Osteocyte (in vitro differentiated cells): Measurements from ENCODE around the gene DPP6. TPM values are rescaled to one million over a fixed set of nuclear protein-coding genes. Genes with fewer than 3 reads are reported as not detected.

Experiments
- DNase-seq: peaks from one replicate; pipeline ENCODE4 v3.0.0; 2021; ENCODE audit warnings: mixed read lengths; ENCODE audit not compliant: unreplicated experiment; ENCODE audit errors: extremely low spot score
- H3K27ac Mint-ChIP-seq: one replicate; pipeline ENCODE4 v1.8.0; 2021; ENCODE audit warnings: mild to moderate bottlenecking, mixed read lengths; ENCODE audit not compliant: unreplicated experiment
- H3K27me3 Mint-ChIP-seq: one replicate; pipeline ENCODE4 v1.8.0; 2021; ENCODE audit warnings: mixed read lengths; ENCODE audit not compliant: unreplicated experiment
- H3K36me3 Mint-ChIP-seq: one replicate; pipeline ENCODE4 v1.8.0; 2021; ENCODE audit warnings: mixed read lengths; ENCODE audit not compliant: unreplicated experiment
- H3K4me1 Mint-ChIP-seq: one replicate; pipeline ENCODE4 v1.8.0; 2021; ENCODE audit warnings: mixed read lengths; ENCODE audit not compliant: unreplicated experiment
- H3K4me3 Mint-ChIP-seq: one replicate; pipeline ENCODE4 v1.8.0; 2021; ENCODE audit warnings: mild to moderate bottlenecking, moderate library complexity, mixed read lengths; ENCODE audit not compliant: unreplicated experiment
- H3K9me3 Mint-ChIP-seq: one replicate; pipeline ENCODE4 v1.8.0; 2021; ENCODE audit warnings: mixed read lengths; ENCODE audit not compliant: unreplicated experiment
- CTCF ChIP-seq: fragments of 200-600 bp; sonication (generic); IDR thresholded peaks from 2 replicates; pipeline ENCODE4 v1.5.0; 2021; ENCODE audit warnings: antibody characterized with exemption, mild to moderate bottlenecking, moderate library complexity
- total RNA-seq: library from RNA; stranded (reverse); gene quantifications from 2 replicates; pipeline ENCODE4 v1.2.1, GENCODE V29; 2021

DPP6 gene
- total RNA-seq, 1 donor from 2014 or later: not detected

GRCh38 chr7:154862153-154862791 lies 810.1 kb downstream of the DPP6 start:
- no peak for DNase-seq
- H3K9me3 Mint-ChIP-seq: peaks cover 5% of the 10 kb centered on the region
- H3K27me3 Mint-ChIP-seq: no peaks in the 10 kb centered on the region
- no peak for TF ChIP-seq CTCF
- H3K4me3 Mint-ChIP-seq: no peak overlapping the region
- H3K36me3 Mint-ChIP-seq: no peaks in the 10 kb centered on the region
- no peak overlapping the region for H3K27ac Mint-ChIP-seq
- H3K4me1 Mint-ChIP-seq: no peaks in the 10 kb centered on the region

- TF ChIP-seq CTCF: no peak
- Mint-ChIP-seq H3K36me3 (no peaks in the 10 kb centered on the region), H3K9me3 (peaks cover 5% of the 10 kb centered on the region), H3K27ac (no peak overlapping the region), H3K4me1 (no peaks in the 10 kb centered on the region), H3K27me3 (no peaks in the 10 kb centered on the region), H3K4me3 (no peak overlapping the region)
- DNase-seq: no peak
Measured at GRCh38 chr7:154863766-154864522, 811.7 kb downstream of the DPP6 start.

GRCh38 chr7:154864523-154864891 lies 812.3 kb downstream of the DPP6 start:
- H3K27me3 Mint-ChIP-seq: no peaks in the 10 kb centered on the region

GRCh38 chr7:154865984-154866685 lies 813.9 kb downstream of the DPP6 start:
- Mint-ChIP-seq H3K9me3 (peaks cover 5% of the 10 kb centered on the region), H3K27ac (no peak overlapping the region), H3K36me3 (no peaks in the 10 kb centered on the region), H3K27me3 (no peaks in the 10 kb centered on the region), H3K4me1 (no peaks in the 10 kb centered on the region), H3K4me3 (no peak overlapping the region)
- no peak for DNase-seq
- TF ChIP-seq CTCF: no peak

More at GRCh38 chr7:154864523-154864891, 812.3 kb downstream of the DPP6 start:
- H3K4me1 Mint-ChIP-seq: no peaks in the 10 kb centered on the region
- H3K27ac Mint-ChIP-seq: no peak overlapping the region
- no peak for TF ChIP-seq CTCF
- H3K4me3 Mint-ChIP-seq: no peak overlapping the region
- DNase-seq: no peak
- no peaks in the 10 kb centered on the region for H3K36me3 Mint-ChIP-seq
- H3K9me3 Mint-ChIP-seq: peaks cover 5% of the 10 kb centered on the region

GRCh38 chr7:154867068-154867467 lies 814.9 kb downstream of the DPP6 start:
- Mint-ChIP-seq H3K9me3 (peaks cover 5% of the 10 kb centered on the region), H3K4me3 (no peak overlapping the region), H3K27me3 (no peaks in the 10 kb centered on the region), H3K27ac (no peak overlapping the region), H3K36me3 (no peaks in the 10 kb centered on the region), H3K4me1 (no peaks in the 10 kb centered on the region)
- DNase-seq: no peak
- no peak for TF ChIP-seq CTCF
